Measurements from ENCODE around the gene MPRIP. TPM values are rescaled to one million over a fixed set of nuclear protein-coding genes. Genes with fewer than 3 reads are reported as not detected.

Gene MPRIP
- total and polyA plus RNA-seq, 12 donors: 88.5 to 234 (median 175) TPM

DNA sequence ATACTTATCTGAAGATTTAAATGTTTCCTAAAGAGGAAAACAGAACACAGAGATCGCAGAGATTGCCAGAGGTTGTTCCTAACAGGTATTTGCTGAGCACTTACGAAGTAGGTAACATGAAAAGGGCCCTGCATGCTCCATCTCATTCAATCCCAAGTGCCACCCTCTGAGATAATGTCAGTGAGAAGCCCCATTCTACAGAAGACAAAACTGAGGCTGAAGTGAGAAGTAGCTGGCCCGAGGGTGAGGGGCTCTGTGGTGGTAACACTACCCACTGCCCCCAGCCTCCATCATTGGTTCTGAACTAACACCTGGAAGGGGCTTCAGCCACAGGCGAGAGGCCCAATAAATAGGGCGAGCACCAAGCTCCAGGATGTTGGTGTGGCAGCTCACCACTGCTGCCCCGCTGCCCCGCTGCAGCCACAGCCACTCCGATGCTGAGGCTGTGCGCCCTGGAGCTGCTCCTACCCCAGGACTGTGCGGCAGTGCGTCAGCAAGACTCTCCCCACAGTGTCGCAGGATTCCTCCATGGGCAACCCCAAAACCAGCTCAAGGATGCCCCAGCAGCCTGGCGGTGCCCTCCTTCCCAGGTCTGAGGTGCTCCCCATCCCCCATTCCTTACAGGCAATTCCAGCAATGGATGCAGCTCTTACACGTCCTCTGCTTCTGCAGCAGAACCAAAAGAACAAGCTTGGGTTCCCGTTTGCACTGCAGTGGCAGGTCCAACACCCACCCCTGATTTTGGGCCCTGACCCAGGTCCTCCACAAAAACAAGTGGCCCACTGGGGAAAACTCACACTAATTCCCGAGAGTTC lies 184.4 kb downstream of the MPRIP start:
- Histone ChIP-seq H3K27me3 (no peaks in the 10 kb centered on the region), H3K4me1 (replicated peaks in 1 of 2) (no peaks in the 10 kb centered on the region), H3K4me3 (no peak overlapping the region), H3K27ac (no peak overlapping the region), H3K9me3 (replicated peaks in 1 of 3) (no peaks in the 10 kb centered on the region), H3K36me3 (replicated peaks in 1 of 2) (peaks cover 0 to 97% of the 10 kb centered on the region in 2 donors)
- DNase-seq: no peak
- intact Hi-C loops (cut with DNase I): no loop called here
- WGBS, 4 donors: 93 to 97% (median 95%) methylated on average over 12 to 16 of the region's 16 CpGs
- TF ChIP-seq POLR2A (IDR thresholded peaks at IDR 0.05): no peak
- TF ChIP-seq, protein P1, sequence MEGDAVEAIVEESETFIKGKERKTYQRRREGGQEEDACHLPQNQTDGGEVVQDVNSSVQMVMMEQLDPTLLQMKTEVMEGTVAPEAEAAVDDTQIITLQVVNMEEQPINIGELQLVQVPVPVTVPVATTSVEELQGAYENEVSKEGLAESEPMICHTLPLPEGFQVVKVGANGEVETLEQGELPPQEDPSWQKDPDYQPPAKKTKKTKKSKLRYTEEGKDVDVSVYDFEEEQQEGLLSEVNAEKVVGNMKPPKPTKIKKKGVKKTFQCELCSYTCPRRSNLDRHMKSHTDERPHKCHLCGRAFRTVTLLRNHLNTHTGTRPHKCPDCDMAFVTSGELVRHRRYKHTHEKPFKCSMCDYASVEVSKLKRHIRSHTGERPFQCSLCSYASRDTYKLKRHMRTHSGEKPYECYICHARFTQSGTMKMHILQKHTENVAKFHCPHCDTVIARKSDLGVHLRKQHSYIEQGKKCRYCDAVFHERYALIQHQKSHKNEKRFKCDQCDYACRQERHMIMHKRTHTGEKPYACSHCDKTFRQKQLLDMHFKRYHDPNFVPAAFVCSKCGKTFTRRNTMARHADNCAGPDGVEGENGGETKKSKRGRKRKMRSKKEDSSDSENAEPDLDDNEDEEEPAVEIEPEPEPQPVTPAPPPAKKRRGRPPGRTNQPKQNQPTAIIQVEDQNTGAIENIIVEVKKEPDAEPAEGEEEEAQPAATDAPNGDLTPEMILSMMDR (IDR thresholded peaks at IDR 0.05): no peak

DNA sequence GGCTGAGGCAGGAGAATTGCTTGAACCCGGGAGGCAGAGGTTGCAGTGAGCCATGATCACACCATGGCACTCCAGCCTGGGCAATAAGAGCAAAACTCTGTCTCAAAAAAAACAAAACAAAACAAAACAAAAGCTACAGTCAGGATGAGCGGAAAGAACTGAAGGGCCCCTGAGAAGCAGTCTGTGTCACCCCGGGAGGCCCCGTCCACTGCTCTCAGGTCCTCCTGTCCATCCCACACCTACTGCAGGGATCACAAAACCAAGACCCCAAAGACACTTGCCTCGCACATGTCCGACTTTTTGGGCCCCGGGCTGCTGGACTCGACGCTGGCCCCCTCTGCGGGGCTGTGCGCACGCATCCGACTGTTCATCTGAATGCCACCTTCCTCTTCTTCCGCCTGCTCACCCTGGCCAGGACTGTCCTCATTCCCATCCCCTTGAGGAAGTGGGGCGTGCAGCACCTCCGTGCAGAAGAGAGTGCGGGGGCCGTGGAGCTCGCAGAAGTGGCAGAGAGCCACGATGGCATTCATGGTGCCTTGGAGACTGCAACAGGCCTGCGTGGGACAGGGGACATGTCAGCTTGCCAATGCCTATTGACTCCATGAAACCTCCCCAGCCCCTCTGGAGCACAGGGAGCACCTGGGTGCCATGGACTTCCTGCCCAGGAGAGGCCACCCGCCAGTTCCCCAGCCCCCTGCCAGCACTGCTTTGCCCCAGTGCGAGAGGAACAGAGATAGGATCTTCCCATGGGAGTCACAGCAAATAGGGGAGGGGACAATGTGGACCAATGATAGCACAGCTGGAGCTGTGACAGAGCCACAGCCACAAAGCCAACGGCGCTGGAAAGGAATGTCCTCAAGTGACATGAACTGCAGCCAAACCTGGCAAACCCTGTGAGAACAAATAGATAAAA lies 185.6 kb downstream of the MPRIP start:
- no peaks in the 10 kb centered on the region for H3K4me1 ChIP-seq (replicated peaks in 1 of 2)
- H3K27me3 ChIP-seq: no peaks in the 10 kb centered on the region
- 87 to 97% (median 90%) methylated on average over 7 to 25 of the region's 25 CpGs for WGBS, 4 donors
- intact Hi-C loops (cut with DNase I): no loop called here
- H3K36me3 ChIP-seq (replicated peaks in 1 of 2): peaks cover 0 to 96% of the 10 kb centered on the region in 2 donors
- no peaks in the 10 kb centered on the region for H3K9me3 ChIP-seq (replicated peaks in 1 of 3)
- no peak for TF ChIP-seq POLR2A (IDR thresholded peaks at IDR 0.05)
- TF ChIP-seq, protein P1 (IDR thresholded peaks at IDR 0.05): no peak
- H3K27ac ChIP-seq: no peak overlapping the region
- peak in 2 of 7 donors; percentile 48 to 69 for DNase-seq
- H3K4me3 ChIP-seq: no peak overlapping the region

- Histone ChIP-seq H3K36me3 (replicated peaks in 1 of 2) (peaks cover 0 to 87% of the 10 kb centered on the region in 2 donors), H3K9me3 (replicated peaks in 1 of 3) (no peaks in the 10 kb centered on the region), H3K4me3 (no peak overlapping the region), H3K27me3 (no peaks in the 10 kb centered on the region), H3K4me1 (replicated peaks in 1 of 2) (peaks cover 0 to under 1% of the 10 kb centered on the region in 2 donors), H3K27ac (no peak overlapping the region)
- 88 to 94% (median 90%) methylated on average over 13 to 17 of the region's 17 CpGs for WGBS, 4 donors
- TF ChIP-seq, protein P1 (IDR thresholded peaks at IDR 0.05): no peak
- TF ChIP-seq POLR2A (IDR thresholded peaks at IDR 0.05): no peak
- peak in 6 of 7 donors; percentile 50 to 68 (median 60) for DNase-seq
- intact Hi-C loops (cut with DNase I): no loop called here
These were observed 186.4 kb downstream of the MPRIP start for GRCh38 chr17:17228521-17229279.
